HepG2 (cell line): Measurements from ENCODE around the gene AGRN. TPM values are rescaled to one million over a fixed set of nuclear protein-coding genes. Genes with fewer than 3 reads are reported as not detected.
A peak's percentile ranks its signal among the peaks of the same experiment; 100 is the strongest.

Experiments used
- NFE2L1 ChIP-seq: sonication (generic); formaldehyde crosslinking; IDR thresholded peaks from 2 replicates; pipeline ENCODE4 v1.4.0; 2020; ENCODE audit warnings: missing genetic modification reagents, mild to moderate bottlenecking, borderline replicate concordance
- NFKB2 ChIP-seq: sonication (generic); formaldehyde crosslinking; IDR thresholded peaks from 2 replicates; pipeline ENCODE4 v1.4.0; 2020; ENCODE audit warnings: missing genetic modification reagents, borderline replicate concordance
- NR2F1 ChIP-seq, 2 experiments: fragments of 450-650 bp in 1 of 2; formaldehyde crosslinking in 1 of 2; IDR thresholded peaks; 2 replicates each; pipeline versions ENCODE4 v1.5.0 to v1.6.1; 2016 to 2020; ENCODE audit warnings: mild to moderate bottlenecking in 1 of 2, missing compliant biosample characterization in 1 of 2, missing genetic modification reagents in 1 of 2, moderate library complexity in 1 of 2
- PAX8 ChIP-seq: sonication (generic); formaldehyde crosslinking; IDR thresholded peaks from 2 replicates; pipeline ENCODE4 v1.8.0; 2022; ENCODE audit warnings: mild to moderate bottlenecking, missing genetic modification reagents, borderline replicate concordance
- SOX6 ChIP-seq, 2 experiments: fragments of 450-650 bp in 1 of 2; sonication (generic) in 1 of 2; formaldehyde crosslinking in 1 of 2; IDR thresholded peaks; 2 replicates each; pipeline versions ENCODE4 v1.4.0 to v1.6.1; 2017 to 2020; ENCODE audit warnings: antibody characterized with exemption in 1 of 2, mild to moderate bottlenecking in 1 of 2, missing genetic modification reagents in 1 of 2
- SPEN ChIP-seq: sonication (generic); formaldehyde crosslinking; IDR thresholded peaks from 2 replicates; pipeline ENCODE4 v1.5.1; 2020; ENCODE audit warnings: low read depth, mild to moderate bottlenecking, missing genetic modification reagents
- THYN1 ChIP-seq: sonication (generic); formaldehyde crosslinking; IDR thresholded peaks from 2 replicates; pipeline ENCODE4 v1.8.1; 2023; ENCODE audit warnings: low read depth, mild to moderate bottlenecking, moderate library complexity, missing genetic modification reagents, borderline replicate concordance
- ZBTB8A ChIP-seq: sonication (generic); formaldehyde crosslinking; IDR thresholded peaks from 2 replicates; pipeline ENCODE4 v1.4.0; 2020; ENCODE audit warnings: mild to moderate bottlenecking, low read depth, missing genetic modification reagents, borderline replicate concordance
- ZFAT ChIP-seq: sonication (generic); formaldehyde crosslinking; conservative IDR thresholded peaks from 2 replicates; pipeline ENCODE4 v1.8.1; 2023; ENCODE audit warnings: missing genetic modification reagents, inconsistent platforms
- ZFP90 ChIP-seq: sonication (generic); formaldehyde crosslinking; IDR thresholded peaks from 2 replicates; pipeline ENCODE4 v1.8.0; 2022; ENCODE audit warnings: missing genetic modification reagents, mild to moderate bottlenecking, inconsistent platforms, borderline replicate concordance
- ZNF160 ChIP-seq: sonication (generic); formaldehyde crosslinking; IDR thresholded peaks from 2 replicates; pipeline ENCODE4 v1.8.0; 2022; ENCODE audit warnings: mild to moderate bottlenecking, inconsistent platforms, missing genetic modification reagents
- ZNF484 ChIP-seq: sonication (generic); formaldehyde crosslinking; IDR thresholded peaks from 2 replicates; pipeline ENCODE4 v1.5.1; 2020; ENCODE audit warnings: mild to moderate bottlenecking, low read depth, missing genetic modification reagents, borderline replicate concordance
- ZNF605 ChIP-seq: sonication (generic); formaldehyde crosslinking; IDR thresholded peaks from 2 replicates; pipeline ENCODE4 v1.8.0; 2022; ENCODE audit warnings: mild to moderate bottlenecking, missing genetic modification reagents
- ZNF792 ChIP-seq: IDR thresholded peaks from 2 replicates; pipeline ENCODE4 v1.6.1; 2016
- polyA plus RNA-seq, 8 experiments: library from polyadenylated mRNA; depleted of rRNA in 3 of 8; stranded (reverse) in 7 of 8; unstranded in 1 of 8; fragments of >200 nt; fragmentation: Illumina TruSeq in 4 of 8; extraction: Trizol in 4 of 8; gene quantifications; 2 replicates each; pipeline versions ENCODE4 v1.2.1 to v1.2.3, GENCODE V29; 2011 to 2016; ENCODE audit warnings: low read depth in 4 of 8, missing spikeins in 1 of 8, mixed read lengths in 1 of 8; ENCODE audit not compliant: insufficient read depth in 1 of 8
- total RNA-seq, 5 experiments: library from RNA; depleted of rRNA; stranded (reverse); fragments of >200 nt; fragmentation: Illumina TruSeq; extraction: Trizol; gene quantifications; 2 replicates each; pipeline ENCODE4 v1.2.3, GENCODE V29; 2016; ENCODE audit warnings: low read depth in 1 of 5
- TF ChIP-seq, protein P1 (sequence below): sonication (generic); formaldehyde crosslinking; IDR thresholded peaks from 2 replicates; pipeline ENCODE4 v1.4.0; 2020; ENCODE audit warnings: mild to moderate bottlenecking, missing genetic modification reagents
- TF ChIP-seq, protein P2 (sequence below): fragments of 450-650 bp; IDR thresholded peaks from 2 replicates; pipeline ENCODE4 v1.6.1; 2016
- TF ChIP-seq, protein P3 (sequence below): sonication (generic); formaldehyde crosslinking; conservative IDR thresholded peaks from 2 replicates; pipeline ENCODE4 v1.4.0; 2020; ENCODE audit warnings: missing genetic modification reagents
- TF ChIP-seq, protein P4 (sequence below): sonication (generic); formaldehyde crosslinking; IDR thresholded peaks from 2 replicates; pipeline ENCODE4 v1.5.0; 2020; ENCODE audit warnings: missing genetic modification reagents, mild to moderate bottlenecking, borderline replicate concordance
- TF ChIP-seq, protein P5 (sequence below): sonication (generic); formaldehyde crosslinking; IDR thresholded peaks from 2 replicates; pipeline ENCODE4 v1.8.0; 2022; ENCODE audit warnings: missing genetic modification reagents, mild to moderate bottlenecking, borderline replicate concordance

AGRN gene
- total and polyA plus RNA-seq, 2 of the 13 experiments (the other 11 are each of a cell fraction or from before 2014, with no cell fraction given) = 29.8 to 65.2 TPM

DNA sequence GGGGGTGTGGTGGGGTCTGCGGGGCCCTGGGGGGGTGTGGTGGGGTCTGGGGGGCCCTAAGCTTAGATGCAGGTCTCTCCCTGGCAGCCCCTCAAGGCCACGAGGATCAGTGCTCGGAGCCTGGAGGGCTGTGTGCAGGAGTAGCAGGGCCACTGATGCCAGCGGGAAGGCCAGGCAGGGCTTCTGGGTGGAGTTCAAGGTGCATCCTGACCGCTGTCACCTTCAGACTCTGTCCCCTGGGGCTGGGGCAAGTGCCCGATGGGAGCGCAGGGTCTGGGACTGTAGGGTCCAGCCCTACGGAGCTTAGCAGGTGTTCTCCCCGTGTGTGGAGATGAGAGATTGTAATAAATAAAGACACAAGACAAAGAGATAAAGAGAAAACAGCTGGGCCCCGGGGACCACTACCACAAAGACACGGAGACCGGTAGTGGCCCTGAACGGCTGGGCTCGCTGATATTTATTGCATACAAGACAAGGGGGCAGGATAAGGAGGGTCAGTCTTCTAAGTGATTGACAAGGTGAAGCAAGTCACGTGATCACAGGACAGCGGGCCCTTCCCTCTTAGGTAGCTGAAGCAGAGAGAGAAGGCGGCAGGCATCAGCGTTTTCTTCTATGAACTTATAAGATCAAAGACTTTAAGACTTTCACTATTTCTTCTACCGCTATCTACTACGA is 45.5 kb downstream of the AGRN start (continued):
- TF ChIP-seq ZFAT (CRISPR knock-in tag) = no peak
- TF ChIP-seq PAX8 = no peak
- TF ChIP-seq, protein P1, sequence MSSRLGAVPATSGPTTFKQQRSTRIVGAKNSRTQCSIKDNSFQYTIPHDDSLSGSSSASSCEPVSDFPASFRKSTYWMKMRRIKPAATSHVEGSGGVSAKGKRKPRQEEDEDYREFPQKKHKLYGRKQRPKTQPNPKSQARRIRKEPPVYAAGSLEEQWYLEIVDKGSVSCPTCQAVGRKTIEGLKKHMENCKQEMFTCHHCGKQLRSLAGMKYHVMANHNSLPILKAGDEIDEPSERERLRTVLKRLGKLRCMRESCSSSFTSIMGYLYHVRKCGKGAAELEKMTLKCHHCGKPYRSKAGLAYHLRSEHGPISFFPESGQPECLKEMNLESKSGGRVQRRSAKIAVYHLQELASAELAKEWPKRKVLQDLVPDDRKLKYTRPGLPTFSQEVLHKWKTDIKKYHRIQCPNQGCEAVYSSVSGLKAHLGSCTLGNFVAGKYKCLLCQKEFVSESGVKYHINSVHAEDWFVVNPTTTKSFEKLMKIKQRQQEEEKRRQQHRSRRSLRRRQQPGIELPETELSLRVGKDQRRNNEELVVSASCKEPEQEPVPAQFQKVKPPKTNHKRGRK (CRISPR knock-in tag) = no peak
- TF ChIP-seq THYN1 (CRISPR knock-in tag) = no peak
- TF ChIP-seq, protein P2, sequence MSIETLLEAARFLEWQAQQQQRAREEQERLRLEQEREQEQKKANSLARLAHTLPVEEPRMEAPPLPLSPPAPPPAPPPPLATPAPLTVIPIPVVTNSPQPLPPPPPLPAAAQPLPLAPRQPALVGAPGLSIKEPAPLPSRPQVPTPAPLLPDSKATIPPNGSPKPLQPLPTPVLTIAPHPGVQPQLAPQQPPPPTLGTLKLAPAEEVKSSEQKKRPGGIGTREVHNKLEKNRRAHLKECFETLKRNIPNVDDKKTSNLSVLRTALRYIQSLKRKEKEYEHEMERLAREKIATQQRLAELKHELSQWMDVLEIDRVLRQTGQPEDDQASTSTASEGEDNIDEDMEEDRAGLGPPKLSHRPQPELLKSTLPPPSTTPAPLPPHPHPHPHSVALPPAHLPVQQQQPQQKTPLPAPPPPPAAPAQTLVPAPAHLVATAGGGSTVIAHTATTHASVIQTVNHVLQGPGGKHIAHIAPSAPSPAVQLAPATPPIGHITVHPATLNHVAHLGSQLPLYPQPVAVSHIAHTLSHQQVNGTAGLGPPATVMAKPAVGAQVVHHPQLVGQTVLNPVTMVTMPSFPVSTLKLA = no peak
- 0 out of 2 replicates have a peak, but pooled peaks have one; percentile 28 for TF ChIP-seq ZNF605 (CRISPR knock-in tag)
- TF ChIP-seq ZNF792 = no peak
- peak; percentile 37 to 47; a peak in 2 of 4 replicates for TF ChIP-seq NR2F1 (CRISPR knock-in tag; IDR thresholded peaks at IDR 0.05)
- TF ChIP-seq, protein P3, sequence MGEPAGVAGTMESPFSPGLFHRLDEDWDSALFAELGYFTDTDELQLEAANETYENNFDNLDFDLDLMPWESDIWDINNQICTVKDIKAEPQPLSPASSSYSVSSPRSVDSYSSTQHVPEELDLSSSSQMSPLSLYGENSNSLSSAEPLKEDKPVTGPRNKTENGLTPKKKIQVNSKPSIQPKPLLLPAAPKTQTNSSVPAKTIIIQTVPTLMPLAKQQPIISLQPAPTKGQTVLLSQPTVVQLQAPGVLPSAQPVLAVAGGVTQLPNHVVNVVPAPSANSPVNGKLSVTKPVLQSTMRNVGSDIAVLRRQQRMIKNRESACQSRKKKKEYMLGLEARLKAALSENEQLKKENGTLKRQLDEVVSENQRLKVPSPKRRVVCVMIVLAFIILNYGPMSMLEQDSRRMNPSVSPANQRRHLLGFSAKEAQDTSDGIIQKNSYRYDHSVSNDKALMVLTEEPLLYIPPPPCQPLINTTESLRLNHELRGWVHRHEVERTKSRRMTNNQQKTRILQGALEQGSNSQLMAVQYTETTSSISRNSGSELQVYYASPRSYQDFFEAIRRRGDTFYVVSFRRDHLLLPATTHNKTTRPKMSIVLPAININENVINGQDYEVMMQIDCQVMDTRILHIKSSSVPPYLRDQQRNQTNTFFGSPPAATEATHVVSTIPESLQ (CRISPR knock-in tag) = no peak
- TF ChIP-seq ZBTB8A (CRISPR knock-in tag) = no peak
- TF ChIP-seq NFKB2 = no peak
- TF ChIP-seq NFE2L1 (CRISPR knock-in tag) = no peak
- TF ChIP-seq, protein P4, sequence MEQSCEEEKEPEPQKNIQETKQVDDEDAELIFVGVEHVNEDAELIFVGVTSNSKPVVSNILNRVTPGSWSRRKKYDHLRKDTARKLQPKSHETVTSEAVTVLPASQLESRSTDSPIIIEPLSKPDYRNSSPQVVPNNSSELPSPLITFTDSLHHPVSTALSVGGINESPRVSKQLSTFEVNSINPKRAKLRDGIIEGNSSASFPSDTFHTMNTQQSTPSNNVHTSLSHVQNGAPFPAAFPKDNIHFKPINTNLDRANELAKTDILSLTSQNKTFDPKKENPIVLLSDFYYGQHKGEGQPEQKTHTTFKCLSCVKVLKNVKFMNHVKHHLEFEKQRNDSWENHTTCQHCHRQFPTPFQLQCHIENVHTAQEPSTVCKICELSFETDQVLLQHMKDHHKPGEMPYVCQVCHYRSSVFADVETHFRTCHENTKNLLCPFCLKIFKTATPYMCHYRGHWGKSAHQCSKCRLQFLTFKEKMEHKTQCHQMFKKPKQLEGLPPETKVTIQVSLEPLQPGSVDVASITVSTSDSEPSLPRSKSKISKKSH (CRISPR knock-in tag) = no peak
- no peak for TF ChIP-seq ZNF484 (CRISPR knock-in tag)
- no peak for TF ChIP-seq ZFP90 (CRISPR knock-in tag)
- TF ChIP-seq, protein P5, sequence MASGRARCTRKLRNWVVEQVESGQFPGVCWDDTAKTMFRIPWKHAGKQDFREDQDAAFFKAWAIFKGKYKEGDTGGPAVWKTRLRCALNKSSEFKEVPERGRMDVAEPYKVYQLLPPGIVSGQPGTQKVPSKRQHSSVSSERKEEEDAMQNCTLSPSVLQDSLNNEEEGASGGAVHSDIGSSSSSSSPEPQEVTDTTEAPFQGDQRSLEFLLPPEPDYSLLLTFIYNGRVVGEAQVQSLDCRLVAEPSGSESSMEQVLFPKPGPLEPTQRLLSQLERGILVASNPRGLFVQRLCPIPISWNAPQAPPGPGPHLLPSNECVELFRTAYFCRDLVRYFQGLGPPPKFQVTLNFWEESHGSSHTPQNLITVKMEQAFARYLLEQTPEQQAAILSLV (CRISPR knock-in tag) = no peak
- no peak for TF ChIP-seq SPEN (CRISPR knock-in tag)
- TF ChIP-seq SOX6 (IDR thresholded peaks at IDR 0.05) = no peak
- TF ChIP-seq SOX6 (CRISPR knock-in tag; IDR thresholded peaks at IDR 0.05) = no peak
- no peak for TF ChIP-seq ZNF160 (CRISPR knock-in tag)
